Activated CD8-positive, alpha-beta T cell treated with anti-CD3 and anti-CD28 coated beads for 36 hours (primary cell): ENCODE measurements around the gene RPS27L. TPM values are rescaled to one million over a fixed set of nuclear protein-coding genes. Genes with fewer than 3 reads are reported as not detected.

ENCODE experiments used
- ATAC-seq: fragments of 200-7000 bp; cut with Tn5 transposase; one replicate; pipeline ENCODE4 v1.10.0; 2021; ENCODE audit warnings: mild to moderate bottlenecking, moderate library complexity
- CTCF ChIA-PET: fragments of 350-600 bp; sonication (Branson Sonifier 250); formaldehyde crosslinking; loops from one replicate; lab custom pipeline; 2021; ENCODE audit warnings: antibody characterized with exemption; lab: Charles Lee
- POLR2A ChIA-PET: fragments of 350-600 bp; sonication (Branson Sonifier 250); formaldehyde crosslinking; loops from one replicate; lab custom pipeline; 2021; ENCODE audit warnings: antibody characterized with exemption; lab: Charles Lee
- DNase-seq: peaks from one replicate; pipeline ENCODE4 v3.0.0-alpha.2; 2020
- H3K27ac Mint-ChIP-seq: one replicate; pipeline ENCODE4 v1.8.0; 2021; ENCODE audit warnings: mild to moderate bottlenecking, mixed read lengths
- H3K27me3 Mint-ChIP-seq: one replicate; pipeline ENCODE4 v1.8.0; 2021; ENCODE audit warnings: mixed read lengths
- H3K36me3 Mint-ChIP-seq: one replicate; pipeline ENCODE4 v1.8.0; 2021; ENCODE audit warnings: low read depth, mixed read lengths
- H3K4me1 Mint-ChIP-seq: one replicate; pipeline ENCODE4 v1.8.0; 2021; ENCODE audit warnings: low read depth, mixed read lengths
- H3K4me3 Mint-ChIP-seq: one replicate; pipeline ENCODE4 v1.8.0; 2021; ENCODE audit warnings: mild to moderate bottlenecking, moderate library complexity, mixed read lengths
- H3K9me3 Mint-ChIP-seq: one replicate; pipeline ENCODE4 v1.8.0; 2021; ENCODE audit warnings: mixed read lengths
- CTCF ChIP-seq: fragments of 200-600 bp; IDR thresholded peaks from one replicate; pipeline ENCODE4 v1.8.0; 2022; ENCODE audit warnings: antibody characterized with exemption, mild to moderate bottlenecking
- intact Hi-C: fragments of 100-400 bp; cut with micrococcal nuclease; formaldehyde crosslinking; loops from one replicate; pipeline ENCODE4 v1.10.0; 2022
- total RNA-seq, 2 experiments: library from RNA; stranded (reverse); gene quantifications; one replicate each; pipeline ENCODE4 v1.2.3, GENCODE V29; 2021

RPS27L gene
- total RNA-seq, 2 experiments from 2014 or later, result 150 to 158 TPM

GRCh38 chr15:63191895-63192618 is 34.8 kb upstream of the RPS27L start:
- no peaks in the 10 kb centered on the region for H3K9me3 Mint-ChIP-seq
- no peak for TF ChIP-seq CTCF
- DNase-seq, result peak; percentile 78
- no peaks in the 10 kb centered on the region for H3K27me3 Mint-ChIP-seq
- peak; percentile 49 for ATAC-seq
- peaks cover 53% of the 10 kb centered on the region for H3K4me1 Mint-ChIP-seq
- ChIA-PET POLR2A (interaction anchor here (0.7 to 4.6 kb wide), 12 partner anchors 10 to 305 kb away, joined by 3 to 39 read pairs (median 4); partner anchors contain the start of gene RPS27L), CTCF (interaction anchor here (0.6 to 2.4 kb wide), 16 partner anchors 9 to 145 kb away, joined by 3 to 9 read pairs (median 4); partner anchors contain the start of gene RPS27L)
- peak overlapping the region; percentile 89 for H3K4me3 Mint-ChIP-seq
- H3K36me3 Mint-ChIP-seq, result peaks cover 57% of the 10 kb centered on the region
- intact Hi-C loops, result loop anchor here (2.0 to 5.0 kb wide), 4 partner anchors 21 to 85 kb away; partner anchors contain the start of genes APH1B and RPS27L
- H3K27ac Mint-ChIP-seq, result peak overlapping the region; percentile 93

- H3K9me3 Mint-ChIP-seq, result no peaks in the 10 kb centered on the region
- intact Hi-C loops, result loop anchor here (5.0 kb wide), 3 partner anchors 34 to 86 kb away; partner anchors contain the start of genes APH1B and RPS27L
- peaks cover 47% of the 10 kb centered on the region for H3K4me1 Mint-ChIP-seq
- H3K27me3 Mint-ChIP-seq, result no peaks in the 10 kb centered on the region
- TF ChIP-seq CTCF, result no peak
- POLR2A ChIA-PET, result interaction anchor here (0.7 to 4.6 kb wide), 10 partner anchors 11 to 307 kb away, joined by 3 to 39 read pairs (median 10); partner anchors contain the start of gene RPS27L
- DNase-seq, result no peak
- H3K36me3 Mint-ChIP-seq, result peaks cover 49% of the 10 kb centered on the region
- peak overlapping the region; percentile 93 for H3K27ac Mint-ChIP-seq
- H3K4me3 Mint-ChIP-seq, result peak overlapping the region; percentile 89
- no peak for ATAC-seq
- CTCF ChIA-PET, result interaction anchor here (0.6 to 2.4 kb wide), 15 partner anchors 8 to 144 kb away, joined by 3 to 9 read pairs (median 3); no protein-coding TSS in a partner anchor
Measured at GRCh38 chr15:63190769-63191649, 33.7 kb upstream of the RPS27L start.

GRCh38 chr15:63189941-63190768 is 32.9 kb upstream of the RPS27L start:
- CTCF ChIA-PET, result interaction anchor here (0.9 to 2.4 kb wide), 5 partner anchors 9 to 142 kb away, joined by 3 to 9 read pairs (median 4); no protein-coding TSS in a partner anchor
- Mint-ChIP-seq H3K9me3 (no peaks in the 10 kb centered on the region), H3K4me3 (peak overlapping the region; percentile 89), H3K36me3 (peaks cover 41% of the 10 kb centered on the region), H3K4me1 (peaks cover 40% of the 10 kb centered on the region), H3K27me3 (no peaks in the 10 kb centered on the region), H3K27ac (peak overlapping the region; percentile 93)
- no peak for DNase-seq
- TF ChIP-seq CTCF, result no peak
- no peak for ATAC-seq
- POLR2A ChIA-PET, result interaction anchor here (0.8 to 4.6 kb wide), 5 partner anchors 10 to 33 kb away, joined by 3 to 39 read pairs (median 20); partner anchors contain the start of gene RPS27L
- intact Hi-C loops, result loop anchor here (5.0 kb wide), 3 partner anchors 33 to 87 kb away; partner anchors contain the start of genes APH1B and RPS27L
